Sigmoid colon (tissue), 4 donors: ENCODE data around the gene MAGEA9B.

Experiments used
- CTCF ChIP-seq, 4 experiments: fragments of 450-650 bp in 3 of 4; fragments of 200-600 bp in 1 of 4; IDR thresholded peaks; one replicate each; pipeline ENCODE4 v1.5.1; 2016 to 2019; ENCODE audit warnings: antibody characterized with exemption in 4 of 4, mild to moderate bottlenecking in 3 of 4, moderate library complexity in 2 of 4
- EP300 ChIP-seq, 4 donors: sonication (generic); formaldehyde crosslinking; IDR thresholded peaks; one replicate each; pipeline ENCODE4 v1.6.1; 2017; ENCODE audit warnings: antibody characterized with exemption in 4 of 4
- POLR2A ChIP-seq, 2 donors: fragments of 450-650 bp; IDR thresholded peaks; one replicate each; pipeline ENCODE4 v1.6.1; 2016; ENCODE audit warnings: antibody characterized with exemption in 2 of 2, mild to moderate bottlenecking in 2 of 2, moderate library complexity in 2 of 2
- POLR2AphosphoS5 ChIP-seq, 4 donors: sonication (generic); formaldehyde crosslinking; IDR thresholded peaks; one replicate each; pipeline ENCODE4 v1.6.1; 2017; ENCODE audit warnings: antibody characterized with exemption in 4 of 4

GRCh38 chrX:149540621-149541520 is 46.4 kb downstream of the MAGEA9B start, which contains the start of gene EOLA1:
- TF ChIP-seq CTCF (IDR thresholded peaks at IDR 0.05) = no peak
- peak in 1 of 2 donors; percentile 40 for TF ChIP-seq POLR2A (IDR thresholded peaks at IDR 0.05)
- peak; percentile 70 to 97 (median 91) for TF ChIP-seq EP300 (IDR thresholded peaks at IDR 0.05)
- TF ChIP-seq POLR2AphosphoS5 (IDR thresholded peaks at IDR 0.05) = peak; percentile 51 to 81 (median 68)
